ENCODE results near the gene SLC22A13.
A peak's percentile ranks its signal among the peaks of the same experiment; 100 is the strongest.
"Not testable (repeated sequence)": the region's sequence is repeated elsewhere in the genome, so short reads cannot be mapped to it uniquely, and the experiment has no call there.

SLC22A13 gene

GRCh38 chr3:38307599-38307998, 42.0 kb downstream of the SLC22A13 start:
- DNase-seq (ENCODE audit: low spot score), result no peak

- no peak for DNase-seq (ENCODE audit: low spot score)
These were observed 42.8 kb downstream of the SLC22A13 start for GRCh38 chr3:38308456-38308855.

GRCh38 chr3:38311476-38311875, 45.9 kb downstream of the SLC22A13 start:
- DNase-seq (ENCODE audit: low spot score), result no peak

- DNase-seq (ENCODE audit: low spot score), result no peak
These were observed 46.3 kb downstream of the SLC22A13 start for GRCh38 chr3:38311941-38312340.

GRCh38 chr3:38312356-38312755, 46.7 kb downstream of the SLC22A13 start:
- DNase-seq (ENCODE audit: low spot score), result no peak

- no peak for DNase-seq (ENCODE audit: low spot score)
These were observed 47.7 kb downstream of the SLC22A13 start for GRCh38 chr3:38313263-38313662.

- no peak for DNase-seq (ENCODE audit: low spot score)
These were observed 48.1 kb downstream of the SLC22A13 start for GRCh38 chr3:38313695-38314094.

- DNase-seq (ENCODE audit: low spot score), result no peak
These were observed 48.6 kb downstream of the SLC22A13 start for GRCh38 chr3:38314112-38314763.

- no peak for DNase-seq (ENCODE audit: low spot score)
These were observed 49.3 kb downstream of the SLC22A13 start for GRCh38 chr3:38314764-38315487.

GRCh38 chr3:38315488-38316230, 50.0 kb downstream of the SLC22A13 start:
- DNase-seq (ENCODE audit: low spot score), result no peak

GRCh38 chr3:38316356-38317191, 51.0 kb downstream of the SLC22A13 start:
- no peak for DNase-seq (ENCODE audit: low spot score)

GRCh38 chr3:38317192-38317759, 51.7 kb downstream of the SLC22A13 start:
- DNase-seq (ENCODE audit: low spot score), result no peak

- no peak for DNase-seq (ENCODE audit: low spot score)
These were observed 53.4 kb downstream of the SLC22A13 start for GRCh38 chr3:38318766-38319671.

- DNase-seq (ENCODE audit: low spot score), result not testable (repeated sequence)
These were observed 55.0 kb downstream of the SLC22A13 start for GRCh38 chr3:38320638-38321037.

- no peak for DNase-seq (ENCODE audit: low spot score)
These were observed 57.4 kb downstream of the SLC22A13 start for GRCh38 chr3:38323060-38323459.

- no peak for DNase-seq (ENCODE audit: low spot score)
These were observed 59.6 kb downstream of the SLC22A13 start for GRCh38 chr3:38325256-38325655.

GRCh38 chr3:38327335-38328009, 61.9 kb downstream of the SLC22A13 start:
- peak; percentile 59 for DNase-seq (ENCODE audit: low spot score)
